ENCODE measurements around the gene TBX4.
"Not testable (repeated sequence)": the region's sequence is repeated elsewhere in the genome, so short reads cannot be mapped to it uniquely, and the experiment has no call there.

The TBX4 gene

DNA sequence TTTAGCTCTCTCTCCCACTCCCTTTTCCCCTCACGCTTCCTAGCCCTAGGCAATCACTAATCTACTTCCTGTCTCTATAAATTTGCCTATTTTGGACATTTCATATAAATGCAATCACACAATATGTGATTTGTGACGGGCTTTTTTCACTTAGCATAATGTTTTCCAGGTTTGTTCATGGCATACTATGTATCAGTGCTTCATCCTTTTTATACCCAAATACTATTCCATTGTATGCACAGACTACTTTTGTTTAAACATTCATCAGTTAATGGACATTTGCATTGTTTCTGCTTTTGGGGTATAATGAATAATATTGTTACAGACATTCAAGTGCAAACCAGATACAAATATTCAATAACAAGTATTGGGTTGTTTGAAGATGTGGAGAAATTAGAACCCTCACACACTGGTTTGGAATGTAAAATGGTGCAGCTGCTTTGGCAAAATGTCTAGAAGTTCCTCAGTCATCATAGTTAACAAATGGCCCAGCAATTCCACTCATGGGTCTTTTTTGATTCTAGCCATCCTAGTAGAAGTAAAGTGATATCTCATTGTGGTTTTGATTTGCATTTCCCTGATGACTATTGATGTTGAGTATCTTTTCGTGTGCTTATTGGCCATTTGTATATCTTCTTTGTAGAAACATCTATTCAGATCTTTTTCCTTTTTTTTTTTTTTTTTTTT is 67.7 kb downstream of the TBX4 start:
- no peak for DNase-seq (ENCODE audit: low read depth, low spot score)
- TF ChIP-seq, protein P1, sequence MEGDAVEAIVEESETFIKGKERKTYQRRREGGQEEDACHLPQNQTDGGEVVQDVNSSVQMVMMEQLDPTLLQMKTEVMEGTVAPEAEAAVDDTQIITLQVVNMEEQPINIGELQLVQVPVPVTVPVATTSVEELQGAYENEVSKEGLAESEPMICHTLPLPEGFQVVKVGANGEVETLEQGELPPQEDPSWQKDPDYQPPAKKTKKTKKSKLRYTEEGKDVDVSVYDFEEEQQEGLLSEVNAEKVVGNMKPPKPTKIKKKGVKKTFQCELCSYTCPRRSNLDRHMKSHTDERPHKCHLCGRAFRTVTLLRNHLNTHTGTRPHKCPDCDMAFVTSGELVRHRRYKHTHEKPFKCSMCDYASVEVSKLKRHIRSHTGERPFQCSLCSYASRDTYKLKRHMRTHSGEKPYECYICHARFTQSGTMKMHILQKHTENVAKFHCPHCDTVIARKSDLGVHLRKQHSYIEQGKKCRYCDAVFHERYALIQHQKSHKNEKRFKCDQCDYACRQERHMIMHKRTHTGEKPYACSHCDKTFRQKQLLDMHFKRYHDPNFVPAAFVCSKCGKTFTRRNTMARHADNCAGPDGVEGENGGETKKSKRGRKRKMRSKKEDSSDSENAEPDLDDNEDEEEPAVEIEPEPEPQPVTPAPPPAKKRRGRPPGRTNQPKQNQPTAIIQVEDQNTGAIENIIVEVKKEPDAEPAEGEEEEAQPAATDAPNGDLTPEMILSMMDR (IDR thresholded peaks at IDR 0.05; ENCODE audit: insufficient read depth, low read length, missing control alignments): no peak
- H3K4me3 ChIP-seq (ENCODE audit: low read depth, low read length): no peak overlapping the region
- POLR2A ChIA-PET: no interaction called here
- CTCF ChIA-PET: interaction anchor here (1.3 kb wide), 1 partner anchor 11 kb away, joined by 3 read pairs; no protein-coding TSS in a partner anchor

DNA sequence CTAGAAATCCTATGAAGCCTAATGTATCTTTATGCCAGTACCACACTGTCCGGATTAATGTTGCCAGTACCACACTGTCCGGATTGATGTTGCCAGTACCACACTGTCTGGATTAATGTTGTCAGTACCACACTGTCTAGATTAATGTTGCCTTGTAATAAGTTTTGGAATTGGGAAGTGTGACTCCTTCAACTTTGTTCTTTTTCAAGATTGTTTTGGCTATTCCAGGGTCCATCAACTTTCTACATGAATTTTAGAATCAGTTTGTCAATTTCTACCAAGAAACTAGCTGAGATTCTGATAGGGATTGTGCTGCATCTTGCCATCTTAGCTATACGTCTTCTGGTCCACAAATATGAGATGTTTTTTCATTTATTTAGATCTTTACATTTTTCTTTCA is 68.7 kb downstream of the TBX4 start:
- no peak overlapping the region for H3K4me3 ChIP-seq (ENCODE audit: low read depth, low read length)
- TF ChIP-seq, protein P1 (IDR thresholded peaks at IDR 0.05; ENCODE audit: insufficient read depth, low read length, missing control alignments): no peak
- ChIA-PET CTCF (no interaction called here), POLR2A (interaction anchor here (0.7 kb wide), 1 partner anchor 80 kb away, joined by 3 read pairs; no protein-coding TSS in a partner anchor)
- DNase-seq (ENCODE audit: low read depth, low spot score): no peak

DNA sequence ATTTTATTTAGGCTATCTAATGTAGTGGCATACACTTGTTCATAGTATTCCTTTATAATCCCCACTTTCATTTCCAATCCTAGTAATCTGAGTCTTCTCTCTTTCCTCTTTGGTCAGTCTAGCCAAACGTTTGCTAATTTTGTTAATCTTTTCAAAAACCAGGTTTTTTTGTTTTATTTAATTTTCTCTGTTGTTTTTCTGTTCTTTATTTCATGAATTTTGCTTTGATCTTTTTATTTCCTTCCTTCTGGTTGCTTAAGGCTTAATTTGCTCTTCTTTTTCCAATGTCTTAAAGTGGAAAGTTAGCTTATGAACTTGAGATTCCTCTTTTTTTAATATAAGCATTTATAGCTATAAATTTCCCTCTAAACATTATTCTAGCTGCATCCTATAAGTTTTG is 69.9 kb downstream of the TBX4 start:
- no peak for DNase-seq (ENCODE audit: low read depth, low spot score)
- ChIA-PET POLR2A (no interaction called here), CTCF (no interaction called here)
- H3K4me3 ChIP-seq (ENCODE audit: low read depth, low read length): no peak overlapping the region
- TF ChIP-seq, protein P1 (IDR thresholded peaks at IDR 0.05; ENCODE audit: insufficient read depth, low read length, missing control alignments): no peak

DNA sequence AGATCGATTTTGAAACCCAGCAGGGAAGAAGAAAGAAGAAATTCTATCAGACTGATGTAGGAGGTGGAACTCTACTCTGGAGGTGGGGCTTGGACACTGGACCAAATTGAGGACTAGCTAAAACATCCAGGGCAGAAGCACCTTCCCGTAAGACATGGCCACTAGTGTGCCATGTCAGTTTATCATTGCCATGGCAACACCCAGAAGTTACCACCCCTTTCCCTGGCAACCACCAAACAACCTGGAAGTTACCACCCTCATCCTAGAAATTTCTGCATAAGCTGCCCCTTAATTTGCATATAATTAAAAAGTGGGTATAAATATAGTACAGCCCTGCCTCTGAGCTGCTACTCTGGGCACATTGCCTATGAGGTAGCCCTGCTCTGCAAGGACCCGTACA is 72.1 kb downstream of the TBX4 start:
- H3K4me3 ChIP-seq (ENCODE audit: low read depth, low read length): no peak overlapping the region
- TF ChIP-seq, protein P1 (IDR thresholded peaks at IDR 0.05; ENCODE audit: insufficient read depth, low read length, missing control alignments): no peak
- DNase-seq (ENCODE audit: low read depth, low spot score): no peak
- ChIA-PET POLR2A (no interaction called here), CTCF (interaction anchor here (1.2 to 1.6 kb wide), 3 partner anchors 26 to 107 kb away, joined by 3 to 7 read pairs (median 5); no protein-coding TSS in a partner anchor)

DNA sequence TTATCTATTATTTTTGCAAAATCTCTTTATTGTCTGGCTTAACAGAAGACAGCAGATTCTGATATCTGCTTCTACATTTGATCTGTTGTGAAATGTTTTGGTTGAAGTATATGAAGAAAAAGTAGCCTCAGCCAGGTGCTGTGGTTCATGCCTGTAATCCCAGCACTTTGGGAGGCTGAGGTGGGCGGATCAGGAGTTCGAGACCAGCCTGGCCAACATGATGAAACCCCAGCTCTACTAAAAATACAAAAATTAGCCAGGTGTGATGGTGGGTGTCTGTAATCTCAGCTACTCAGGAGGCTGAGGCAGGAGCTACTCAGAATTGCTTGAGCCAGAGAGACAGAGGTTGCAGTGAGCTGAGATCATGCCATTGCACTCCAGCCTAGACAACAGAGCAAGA is 75.2 kb downstream of the TBX4 start:
- POLR2A ChIA-PET: not testable (repeated sequence)

DNA sequence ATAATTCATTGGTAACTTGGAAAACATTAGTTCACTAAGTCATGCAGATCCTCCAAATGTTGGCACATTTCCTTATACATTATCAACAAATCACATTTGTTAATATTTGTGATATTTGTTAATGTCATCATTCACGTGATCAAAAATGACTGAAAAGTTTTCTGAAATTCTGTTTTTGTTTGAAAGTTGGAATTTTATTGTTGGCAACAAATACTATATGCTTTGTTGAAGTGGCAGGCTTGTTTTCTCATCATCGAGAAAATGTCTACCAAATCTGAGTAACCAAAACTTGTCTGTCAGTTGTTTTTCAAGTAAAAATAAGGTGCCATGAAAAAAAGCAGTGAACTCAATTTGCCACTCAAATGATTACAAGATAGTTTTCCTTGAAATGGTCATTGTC is 75.9 kb downstream of the TBX4 start:
- TF ChIP-seq, protein P1 (IDR thresholded peaks at IDR 0.05; ENCODE audit: insufficient read depth, low read length, missing control alignments): no peak
- no peak overlapping the region for H3K4me3 ChIP-seq (ENCODE audit: low read depth, low read length)
- CTCF ChIA-PET: no interaction called here
- POLR2A ChIA-PET: no interaction called here
- no peak for DNase-seq (ENCODE audit: low read depth, low spot score)

More for the DNA sequence above, 75.2 kb downstream of the TBX4 start:
- CTCF ChIA-PET; H3K4me3 ChIP-seq (ENCODE audit: low read depth, low read length); DNase-seq (ENCODE audit: low read depth, low spot score): not testable (repeated sequence)

DNA sequence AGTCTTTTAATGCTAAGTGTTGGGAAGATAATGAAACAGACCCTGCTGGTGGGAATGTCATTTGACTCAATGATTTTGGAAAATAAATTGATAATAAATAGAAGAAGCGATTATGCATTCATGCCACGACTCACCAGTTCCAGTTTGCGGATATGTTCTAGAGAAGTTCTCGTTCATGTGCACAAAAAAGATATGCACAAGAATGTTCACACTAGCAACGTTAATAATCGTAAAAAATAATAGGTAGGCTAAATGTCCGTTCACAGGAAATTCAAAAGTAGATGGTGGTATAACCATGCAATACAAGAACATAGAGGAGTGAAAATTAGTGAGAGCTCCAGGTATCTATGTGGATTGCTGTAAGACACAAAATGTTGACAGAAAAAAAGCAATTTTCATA is 79.0 kb downstream of the TBX4 start:
- ChIA-PET POLR2A (no interaction called here), CTCF (no interaction called here)
- TF ChIP-seq, protein P1 (IDR thresholded peaks at IDR 0.05; ENCODE audit: insufficient read depth, low read length, missing control alignments): no peak
- no peak overlapping the region for H3K4me3 ChIP-seq (ENCODE audit: low read depth, low read length)
- DNase-seq (ENCODE audit: low read depth, low spot score): no peak
